ENCODE measurements around the gene OSBPL10.
"Not testable (repeated sequence)": the region's sequence is repeated elsewhere in the genome, so short reads cannot be mapped to it uniquely, and the experiment has no call there.

Gene OSBPL10

GRCh38 chr3:31891876-31892455 lies 89.1 kb downstream of the OSBPL10 start:
- DNase-seq (ENCODE audit: low read depth in 2 of 2): no peak

DNA sequence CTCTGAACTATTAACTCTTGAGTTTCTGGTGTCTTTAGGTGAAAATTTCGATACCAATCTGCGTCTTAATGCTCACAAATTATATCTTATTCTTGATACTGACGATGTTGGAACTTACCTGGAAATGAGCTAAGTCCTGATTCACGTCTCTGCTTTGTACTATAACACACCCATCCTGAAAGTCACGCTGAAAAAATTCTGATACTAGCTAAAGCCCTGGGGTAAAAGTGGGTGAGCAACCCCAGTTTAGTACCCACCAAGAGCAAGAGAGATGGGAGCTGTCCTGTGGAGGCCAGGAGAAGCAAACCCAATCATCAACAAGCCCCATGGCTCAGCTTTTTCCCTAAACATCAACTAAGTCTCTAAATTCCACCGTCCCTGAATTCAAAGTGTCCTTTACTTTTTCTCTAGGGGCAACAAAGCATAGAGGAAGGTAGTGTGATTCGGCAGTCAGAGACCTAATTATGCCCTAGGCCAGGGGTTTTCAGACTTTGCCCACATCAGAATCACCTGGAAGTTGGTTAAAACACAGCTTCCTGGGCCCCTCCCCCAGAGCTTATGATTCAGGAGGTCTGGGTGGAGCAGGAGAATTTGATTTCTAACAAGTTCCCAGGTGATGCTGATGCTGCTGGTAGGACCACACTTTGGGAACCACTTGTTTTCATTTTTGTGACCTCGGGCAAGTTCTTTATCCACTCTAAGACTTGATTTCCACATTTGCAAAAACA lies 90.2 kb downstream of the OSBPL10 start:
- DNase-seq (ENCODE audit: low read depth in 2 of 2): no peak

GRCh38 chr3:31890007-31890406 lies 91.1 kb downstream of the OSBPL10 start:
- DNase-seq (ENCODE audit: low read depth in 2 of 2): no peak

- DNase-seq (ENCODE audit: low read depth in 2 of 2): no peak
Measured at GRCh38 chr3:31885235-31885634, 95.8 kb downstream of the OSBPL10 start.

GRCh38 chr3:31884251-31884650 lies 96.8 kb downstream of the OSBPL10 start:
- DNase-seq (ENCODE audit: low read depth in 2 of 2): no peak

GRCh38 chr3:31882895-31883294 lies 98.2 kb downstream of the OSBPL10 start:
- no peak for DNase-seq (ENCODE audit: low read depth in 2 of 2)

GRCh38 chr3:31882431-31882830 lies 98.6 kb downstream of the OSBPL10 start:
- DNase-seq (ENCODE audit: low read depth in 2 of 2): no peak

DNA sequence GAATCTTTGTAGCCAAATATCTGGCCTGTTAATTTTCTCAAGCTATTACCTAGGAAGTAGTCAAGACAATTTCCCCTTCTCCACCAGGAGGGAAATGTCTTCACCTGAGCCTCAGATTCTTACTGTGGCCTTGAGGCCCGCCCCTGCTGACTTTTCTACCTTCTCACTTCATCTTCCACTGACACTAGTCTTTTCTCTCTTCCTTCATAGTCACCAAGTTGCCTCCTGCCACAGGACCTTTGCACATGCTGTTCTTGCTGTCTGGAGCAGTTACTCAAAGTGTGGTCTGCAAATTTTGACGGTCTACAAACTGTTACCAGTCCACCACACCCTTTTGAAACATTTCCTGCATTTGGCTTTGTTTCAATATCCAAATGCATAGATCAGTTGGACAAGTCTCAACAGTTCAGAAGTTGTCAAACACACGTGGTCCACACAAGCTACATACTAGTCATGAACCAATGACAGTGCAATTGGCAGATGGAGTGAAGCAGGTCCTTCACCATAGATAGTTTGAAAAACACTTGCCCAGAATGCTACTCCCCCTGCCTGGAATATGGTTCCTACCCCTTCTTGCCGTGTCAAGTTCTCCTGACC lies 100.5 kb downstream of the OSBPL10 start:
- no peak for DNase-seq (ENCODE audit: low read depth in 2 of 2)

- DNase-seq (ENCODE audit: low read depth in 2 of 2): no peak
Measured at GRCh38 chr3:31880020-31880419, 101.0 kb downstream of the OSBPL10 start.

GRCh38 chr3:31879365-31879764 lies 101.7 kb downstream of the OSBPL10 start:
- no peak for DNase-seq (ENCODE audit: low read depth in 2 of 2)

- DNase-seq (ENCODE audit: low read depth in 2 of 2): no peak
Measured at GRCh38 chr3:31878231-31878838, 102.7 kb downstream of the OSBPL10 start.

DNA sequence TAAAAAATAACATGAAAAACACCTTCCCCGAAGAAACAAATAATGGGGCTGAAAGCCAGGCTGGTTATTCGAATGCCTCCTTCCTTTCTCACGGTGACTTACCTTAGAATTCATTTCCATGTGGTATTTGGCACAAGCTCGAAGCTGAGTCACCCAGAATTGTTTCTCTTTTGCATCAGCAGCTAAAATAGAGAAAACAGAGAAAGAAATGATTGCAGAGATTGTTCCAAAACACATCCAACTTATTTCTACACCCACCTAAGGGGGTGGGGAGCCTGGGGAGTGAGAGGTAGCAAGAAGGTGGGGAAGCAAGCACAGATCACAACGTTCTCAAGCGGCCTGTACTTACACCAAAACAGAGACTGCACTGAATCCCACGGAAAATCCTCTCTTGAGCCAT lies 104.7 kb downstream of the OSBPL10 start:
- no peak for DNase-seq (ENCODE audit: low read depth in 2 of 2)

GRCh38 chr3:31875437-31875836 lies 105.6 kb downstream of the OSBPL10 start:
- no peak for DNase-seq (ENCODE audit: low read depth in 2 of 2)

DNA sequence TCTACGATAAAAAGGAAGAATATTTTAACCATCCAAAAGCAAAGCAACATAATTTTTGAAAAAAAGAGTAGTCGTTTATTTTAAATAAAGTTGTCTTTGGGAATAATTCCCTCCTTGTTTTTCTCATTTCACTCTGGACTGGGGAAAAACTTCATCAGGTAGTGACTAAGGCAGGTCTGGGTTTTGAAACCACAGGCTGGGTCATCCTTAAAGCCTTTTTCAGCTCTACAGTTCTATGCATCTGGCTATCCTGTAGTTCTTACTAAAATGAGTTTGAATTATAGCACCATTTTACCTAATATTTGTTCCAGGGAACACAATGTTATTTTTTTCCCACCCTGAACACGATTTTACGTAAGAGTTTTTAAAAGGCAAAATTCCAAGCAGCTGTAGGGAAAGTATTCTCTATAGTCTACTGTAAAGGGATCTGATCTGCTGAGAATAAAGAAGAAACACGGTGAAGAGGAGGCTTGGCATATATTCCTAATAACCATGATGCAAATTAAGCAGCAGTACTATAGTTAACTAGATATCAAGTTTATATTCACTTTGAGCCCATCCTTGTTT lies 107.7 kb downstream of the OSBPL10 start:
- DNase-seq (ENCODE audit: low read depth in 2 of 2): no peak

- DNase-seq (ENCODE audit: low read depth in 2 of 2): no peak
Measured at GRCh38 chr3:31871939-31872507, 109.0 kb downstream of the OSBPL10 start.

DNA sequence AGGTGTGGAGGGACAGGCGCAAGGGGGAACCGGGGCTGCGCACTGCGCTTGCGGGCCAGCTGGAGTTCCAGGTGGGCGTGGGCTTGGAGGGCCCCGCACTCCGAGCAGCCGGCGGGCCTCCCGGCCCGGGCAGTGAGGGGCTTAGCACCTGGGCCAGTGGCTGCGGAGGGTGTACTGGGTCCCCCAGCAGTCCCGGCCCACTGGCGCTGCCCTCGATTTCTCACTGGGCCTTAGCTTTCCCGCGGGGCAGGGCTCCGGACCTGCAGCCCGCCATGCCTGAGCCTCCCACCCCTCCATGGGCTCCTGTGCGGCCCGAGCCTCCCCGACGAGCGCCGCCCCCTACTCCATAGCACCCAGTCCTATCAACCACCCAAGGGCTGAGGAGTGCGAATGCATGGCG lies 111.0 kb downstream of the OSBPL10 start:
- DNase-seq (ENCODE audit: low read depth in 2 of 2): not testable (repeated sequence)

DNA sequence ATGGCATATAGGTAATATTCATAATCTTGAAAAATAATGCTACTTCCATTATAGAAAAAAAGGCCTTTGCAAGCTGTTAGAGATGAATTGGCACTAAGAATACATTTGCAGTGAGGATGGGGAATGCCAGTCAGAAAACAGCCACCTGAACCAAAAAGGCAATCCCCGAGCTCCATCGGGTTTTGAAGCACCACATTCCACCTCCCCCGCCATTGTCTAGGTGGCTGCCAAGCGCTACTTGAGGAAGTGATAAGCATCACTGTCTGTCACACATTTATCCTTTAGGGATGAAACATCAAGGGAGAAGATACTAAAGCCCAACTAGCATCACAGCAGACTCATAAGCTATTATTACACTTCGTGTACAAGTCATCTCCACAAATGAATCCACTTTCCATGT lies 112.8 kb downstream of the OSBPL10 start:
- no peak for DNase-seq (ENCODE audit: low read depth in 2 of 2)

GRCh38 chr3:31862666-31863279 lies 118.3 kb downstream of the OSBPL10 start:
- no peak for DNase-seq (ENCODE audit: low read depth in 2 of 2)

- DNase-seq (ENCODE audit: low read depth in 2 of 2): no peak
Measured at GRCh38 chr3:31861826-31862225, 119.2 kb downstream of the OSBPL10 start.

- DNase-seq (ENCODE audit: low read depth in 2 of 2): not testable (repeated sequence)
Measured at GRCh38 chr3:31860642-31861041, 120.4 kb downstream of the OSBPL10 start.

DNA sequence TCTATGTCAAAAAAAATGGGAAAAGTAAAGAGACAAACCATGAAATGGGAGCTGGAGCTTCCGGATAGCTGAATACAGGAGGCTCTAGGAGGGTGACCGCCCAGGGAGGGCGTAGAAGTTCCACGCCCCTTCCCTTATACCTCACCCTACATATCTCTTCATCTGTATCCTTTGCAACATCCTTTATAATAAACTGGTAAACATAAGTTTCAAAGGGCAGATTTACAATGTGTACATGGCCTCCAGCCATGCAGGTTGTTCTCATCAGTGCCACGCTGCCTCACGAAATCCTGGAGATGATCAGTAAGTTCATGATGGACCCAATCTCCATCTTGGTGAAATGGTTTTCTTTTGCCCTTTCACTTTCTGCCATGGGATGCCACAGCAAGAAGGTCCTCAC lies 121.8 kb downstream of the OSBPL10 start:
- DNase-seq (ENCODE audit: low read depth in 2 of 2): no peak

DNA sequence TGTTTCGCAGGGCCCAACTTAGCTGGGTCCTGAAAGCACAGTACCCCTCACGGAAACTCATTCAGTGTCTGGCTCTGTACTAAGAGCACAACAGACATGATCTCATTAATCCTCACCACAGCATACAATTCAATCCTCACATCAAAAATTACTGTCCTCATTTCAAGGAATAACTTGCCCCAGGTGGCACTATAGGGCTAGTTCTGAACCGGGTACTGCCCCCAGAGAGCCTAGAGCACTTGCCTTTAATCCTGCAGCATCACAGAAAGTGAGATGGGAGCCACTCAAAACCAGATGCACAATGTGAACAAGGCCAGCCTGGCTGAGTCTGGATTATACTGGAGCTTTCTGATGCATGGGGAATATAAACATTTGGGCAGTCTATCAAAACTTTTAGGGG lies 122.6 kb downstream of the OSBPL10 start:
- DNase-seq (ENCODE audit: low read depth in 2 of 2): no peak
